PC-9 (cell line): Measurements from ENCODE around the gene SLC7A11.

Experiments
- CTCF ChIP-seq: fragments of 200-600 bp; sonication (generic); conservative IDR thresholded peaks from 2 replicates; pipeline ENCODE4 v1.6.1; 2017; ENCODE audit warnings: mixed run types, antibody characterized with exemption, mild to moderate bottlenecking, moderate library complexity
- EZH2 ChIP-seq: fragments of 200-600 bp; sonication (generic); IDR thresholded peaks from 2 replicates; pipeline ENCODE4 v1.8.0; 2017; ENCODE audit warnings: antibody characterized with exemption, low read depth

- TF ChIP-seq CTCF (no peak), EZH2 (no peak)
Observed at GRCh38 chr4:138199568-138200235, 42.4 kb downstream of the SLC7A11 start.
